SK-N-SH treated with all-trans-retinoic acid at 6 μM for 48 hours (cell line): ENCODE measurements around the gene MEIS2.

Experiments
- ATAC-seq: fragments of 200-7000 bp; cut with Tn5 transposase; 3 replicates; pipeline ENCODE4 v1.9.1; 2020; ENCODE audit warnings: mild to moderate bottlenecking, moderate library complexity
- ARNTL ChIP-seq: fragments of 450-650 bp; formaldehyde crosslinking; IDR thresholded peaks from 2 replicates; pipeline ENCODE4 v1.5.0; 2020; ENCODE audit warnings: low read depth, mild to moderate bottlenecking, moderate library complexity, borderline replicate concordance
- ESRRG ChIP-seq: fragments of 250-450 bp; sonication (Bioruptor Pico); IDR thresholded peaks from 2 replicates; pipeline ENCODE4 v1.6.1; 2021; ENCODE audit warnings: mild to moderate bottlenecking
- ISL1 ChIP-seq: fragments of 250-450 bp; sonication (Bioruptor Pico); IDR thresholded peaks from 2 replicates; pipeline ENCODE4 v2.1.2; 2022; ENCODE audit warnings: mild to moderate bottlenecking, moderate library complexity
- OSR1 ChIP-seq: fragments of 250-450 bp; sonication (Bioruptor Pico); IDR thresholded peaks from 2 replicates; pipeline ENCODE4 v1.8.0; 2022; ENCODE audit warnings: moderate library complexity, mild to moderate bottlenecking, inconsistent platforms
- SNAI2 ChIP-seq: fragments of 250-450 bp; sonication (Bioruptor Pico); IDR thresholded peaks from 2 replicates; pipeline ENCODE4 v1.5.0; 2020; ENCODE audit warnings: mild to moderate bottlenecking, moderate library complexity
- TCF4 ChIP-seq: fragments of 250-450 bp; sonication (Bioruptor Pico); IDR thresholded peaks from 2 replicates; pipeline ENCODE4 v1.8.0; 2021; ENCODE audit warnings: mild to moderate bottlenecking, moderate library complexity, borderline replicate concordance
- ZC3H10 ChIP-seq: fragments of 250-450 bp; sonication (Bioruptor Pico); IDR thresholded peaks from 2 replicates; pipeline ENCODE4 v1.5.1; 2021; ENCODE audit warnings: mild to moderate bottlenecking, moderate library complexity
- ZFP3 ChIP-seq: fragments of 250-450 bp; sonication (Bioruptor Pico); IDR thresholded peaks from 2 replicates; pipeline ENCODE4 v1.5.0; 2020; ENCODE audit warnings: mild to moderate bottlenecking, moderate library complexity
- ZFP30 ChIP-seq: fragments of 450-650 bp; formaldehyde crosslinking; IDR thresholded peaks from 2 replicates; pipeline ENCODE4 v1.5.0; 2022; ENCODE audit warnings: mild to moderate bottlenecking, moderate library complexity
- ZNF565 ChIP-seq: fragments of 450-650 bp; formaldehyde crosslinking; conservative IDR thresholded peaks from 2 replicates; pipeline ENCODE4 v1.5.0; 2020; ENCODE audit warnings: low read depth, mild to moderate bottlenecking, moderate library complexity
- TF ChIP-seq, protein P1 (sequence below): fragments of 250-450 bp; sonication (Bioruptor Pico); IDR thresholded peaks from 2 replicates; pipeline ENCODE4 v1.5.1; 2020; ENCODE audit warnings: low read depth, mild to moderate bottlenecking, moderate library complexity
- TF ChIP-seq, protein P2 (sequence below): fragments of 250-450 bp; sonication (Bioruptor Pico); IDR thresholded peaks from 2 replicates; pipeline ENCODE4 v1.5.0; 2020; ENCODE audit warnings: mild to moderate bottlenecking, moderate library complexity
- TF ChIP-seq, protein P3 (sequence below): fragments of 250-450 bp; sonication (Bioruptor Pico); IDR thresholded peaks from 2 replicates; pipeline ENCODE4 v1.8.0; 2021; ENCODE audit warnings: low read depth, mild to moderate bottlenecking, moderate library complexity, borderline replicate concordance
- TF ChIP-seq, protein P4 (sequence below): fragments of 250-450 bp; sonication (Bioruptor Pico); IDR thresholded peaks from 2 replicates; pipeline ENCODE4 v1.5.1; 2021; ENCODE audit warnings: mild to moderate bottlenecking, moderate library complexity

MEIS2 gene

DNA sequence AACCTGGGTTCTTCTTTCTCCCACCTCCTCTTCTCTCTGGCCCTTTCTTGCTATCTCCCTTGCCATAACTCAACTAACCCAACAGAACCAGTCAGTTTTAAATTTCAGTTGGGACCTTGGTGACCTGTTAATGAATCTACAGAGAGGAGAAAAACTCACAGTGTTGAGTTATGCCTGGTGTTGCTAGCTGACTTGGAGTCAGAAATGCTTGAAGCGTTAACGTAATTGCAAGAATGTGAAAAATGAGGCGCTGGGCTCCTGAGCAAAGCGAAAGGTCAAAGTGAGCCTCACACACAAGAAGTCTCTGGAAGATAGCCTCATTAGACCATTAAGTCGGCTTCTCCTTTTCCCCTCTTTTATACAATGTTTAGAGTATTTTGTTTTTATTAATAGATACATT lies 18.4 kb downstream of the MEIS2 start:
- ATAC-seq = no peak; the same call in 2 of the 3 replicates

DNA sequence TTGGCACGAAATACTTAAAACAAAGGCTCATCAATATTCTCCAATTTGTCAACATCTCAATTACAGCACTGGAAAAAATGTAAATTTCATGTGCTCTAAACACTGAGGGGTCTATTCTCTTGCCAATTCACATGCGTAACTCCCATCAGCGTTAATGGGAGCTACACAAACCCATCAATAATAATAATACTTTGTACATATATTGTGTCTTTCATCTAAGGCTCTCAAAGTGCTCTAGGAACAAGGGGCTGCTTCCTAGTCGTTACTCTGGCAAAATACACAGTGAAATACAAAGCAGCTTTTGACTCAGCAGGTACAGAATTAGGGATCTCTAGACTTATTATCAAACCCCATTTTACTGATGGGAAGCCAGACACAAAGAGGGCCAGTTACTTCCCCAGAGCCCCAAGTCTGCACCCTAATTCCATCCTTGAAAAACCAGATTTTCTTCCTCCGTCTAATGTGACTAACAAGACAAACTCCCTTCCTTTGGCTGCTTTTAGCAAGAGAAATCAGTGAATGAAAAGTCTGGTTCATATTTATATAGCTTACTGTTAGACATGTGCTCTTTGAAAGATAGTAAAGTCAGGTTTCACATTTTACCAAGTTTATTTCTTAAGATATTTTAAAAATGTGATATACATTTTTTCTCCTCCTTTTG lies 20.0 kb downstream of the MEIS2 start:
- no peak for ATAC-seq
- TF ChIP-seq, protein P1, sequence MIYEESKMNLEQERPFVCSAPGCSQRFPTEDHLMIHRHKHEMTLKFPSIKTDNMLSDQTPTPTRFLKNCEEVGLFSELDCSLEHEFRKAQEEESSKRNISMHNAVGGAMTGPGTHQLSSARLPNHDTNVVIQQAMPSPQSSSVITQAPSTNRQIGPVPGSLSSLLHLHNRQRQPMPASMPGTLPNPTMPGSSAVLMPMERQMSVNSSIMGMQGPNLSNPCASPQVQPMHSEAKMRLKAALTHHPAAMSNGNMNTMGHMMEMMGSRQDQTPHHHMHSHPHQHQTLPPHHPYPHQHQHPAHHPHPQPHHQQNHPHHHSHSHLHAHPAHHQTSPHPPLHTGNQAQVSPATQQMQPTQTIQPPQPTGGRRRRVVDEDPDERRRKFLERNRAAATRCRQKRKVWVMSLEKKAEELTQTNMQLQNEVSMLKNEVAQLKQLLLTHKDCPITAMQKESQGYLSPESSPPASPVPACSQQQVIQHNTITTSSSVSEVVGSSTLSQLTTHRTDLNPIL (CRISPR knock-in tag) = no peak
- TF ChIP-seq, protein P2, sequence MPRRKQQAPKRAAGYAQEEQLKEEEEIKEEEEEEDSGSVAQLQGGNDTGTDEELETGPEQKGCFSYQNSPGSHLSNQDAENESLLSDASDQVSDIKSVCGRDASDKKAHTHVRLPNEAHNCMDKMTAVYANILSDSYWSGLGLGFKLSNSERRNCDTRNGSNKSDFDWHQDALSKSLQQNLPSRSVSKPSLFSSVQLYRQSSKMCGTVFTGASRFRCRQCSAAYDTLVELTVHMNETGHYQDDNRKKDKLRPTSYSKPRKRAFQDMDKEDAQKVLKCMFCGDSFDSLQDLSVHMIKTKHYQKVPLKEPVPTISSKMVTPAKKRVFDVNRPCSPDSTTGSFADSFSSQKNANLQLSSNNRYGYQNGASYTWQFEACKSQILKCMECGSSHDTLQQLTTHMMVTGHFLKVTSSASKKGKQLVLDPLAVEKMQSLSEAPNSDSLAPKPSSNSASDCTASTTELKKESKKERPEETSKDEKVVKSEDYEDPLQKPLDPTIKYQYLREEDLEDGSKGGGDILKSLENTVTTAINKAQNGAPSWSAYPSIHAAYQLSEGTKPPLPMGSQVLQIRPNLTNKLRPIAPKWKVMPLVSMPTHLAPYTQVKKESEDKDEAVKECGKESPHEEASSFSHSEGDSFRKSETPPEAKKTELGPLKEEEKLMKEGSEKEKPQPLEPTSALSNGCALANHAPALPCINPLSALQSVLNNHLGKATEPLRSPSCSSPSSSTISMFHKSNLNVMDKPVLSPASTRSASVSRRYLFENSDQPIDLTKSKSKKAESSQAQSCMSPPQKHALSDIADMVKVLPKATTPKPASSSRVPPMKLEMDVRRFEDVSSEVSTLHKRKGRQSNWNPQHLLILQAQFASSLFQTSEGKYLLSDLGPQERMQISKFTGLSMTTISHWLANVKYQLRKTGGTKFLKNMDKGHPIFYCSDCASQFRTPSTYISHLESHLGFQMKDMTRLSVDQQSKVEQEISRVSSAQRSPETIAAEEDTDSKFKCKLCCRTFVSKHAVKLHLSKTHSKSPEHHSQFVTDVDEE (CRISPR knock-in tag) = no peak
- TF ChIP-seq ISL1 (no peak), ZFP3 (CRISPR knock-in tag) (no peak), ESRRG (no peak), ZC3H10 (CRISPR knock-in tag) (no peak), OSR1 (CRISPR knock-in tag) (no peak), ZNF565 (CRISPR knock-in tag) (no peak)
- TF ChIP-seq, protein P3, sequence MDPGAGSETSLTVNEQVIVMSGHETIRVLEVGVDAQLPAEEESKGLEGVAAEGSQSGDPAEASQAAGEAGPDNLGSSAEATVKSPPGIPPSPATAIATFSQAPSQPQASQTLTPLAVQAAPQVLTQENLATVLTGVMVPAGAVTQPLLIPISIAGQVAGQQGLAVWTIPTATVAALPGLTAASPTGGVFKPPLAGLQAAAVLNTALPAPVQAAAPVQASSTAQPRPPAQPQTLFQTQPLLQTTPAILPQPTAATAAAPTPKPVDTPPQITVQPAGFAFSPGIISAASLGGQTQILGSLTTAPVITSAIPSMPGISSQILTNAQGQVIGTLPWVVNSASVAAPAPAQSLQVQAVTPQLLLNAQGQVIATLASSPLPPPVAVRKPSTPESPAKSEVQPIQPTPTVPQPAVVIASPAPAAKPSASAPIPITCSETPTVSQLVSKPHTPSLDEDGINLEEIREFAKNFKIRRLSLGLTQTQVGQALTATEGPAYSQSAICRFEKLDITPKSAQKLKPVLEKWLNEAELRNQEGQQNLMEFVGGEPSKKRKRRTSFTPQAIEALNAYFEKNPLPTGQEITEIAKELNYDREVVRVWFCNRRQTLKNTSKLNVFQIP (CRISPR knock-in tag) = no peak
- TF ChIP-seq, protein P4, sequence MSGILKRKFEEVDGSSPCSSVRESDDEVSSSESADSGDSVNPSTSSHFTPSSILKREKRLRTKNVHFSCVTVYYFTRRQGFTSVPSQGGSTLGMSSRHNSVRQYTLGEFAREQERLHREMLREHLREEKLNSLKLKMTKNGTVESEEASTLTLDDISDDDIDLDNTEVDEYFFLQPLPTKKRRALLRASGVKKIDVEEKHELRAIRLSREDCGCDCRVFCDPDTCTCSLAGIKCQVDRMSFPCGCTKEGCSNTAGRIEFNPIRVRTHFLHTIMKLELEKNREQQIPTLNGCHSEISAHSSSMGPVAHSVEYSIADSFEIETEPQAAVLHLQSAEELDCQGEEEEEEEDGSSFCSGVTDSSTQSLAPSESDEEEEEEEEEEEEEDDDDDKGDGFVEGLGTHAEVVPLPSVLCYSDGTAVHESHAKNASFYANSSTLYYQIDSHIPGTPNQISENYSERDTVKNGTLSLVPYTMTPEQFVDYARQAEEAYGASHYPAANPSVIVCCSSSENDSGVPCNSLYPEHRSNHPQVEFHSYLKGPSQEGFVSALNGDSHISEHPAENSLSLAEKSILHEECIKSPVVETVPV = no peak

More for the DNA sequence above, 18.4 kb downstream of the MEIS2 start:
- TF ChIP-seq ARNTL (CRISPR knock-in tag) (no peak), ZFP3 (CRISPR knock-in tag) (no peak), OSR1 (CRISPR knock-in tag) (no peak), TCF4 (CRISPR knock-in tag) (no peak)
- TF ChIP-seq, protein P4 = no peak
- TF ChIP-seq, all 23 proteins: peak for 0

DNA sequence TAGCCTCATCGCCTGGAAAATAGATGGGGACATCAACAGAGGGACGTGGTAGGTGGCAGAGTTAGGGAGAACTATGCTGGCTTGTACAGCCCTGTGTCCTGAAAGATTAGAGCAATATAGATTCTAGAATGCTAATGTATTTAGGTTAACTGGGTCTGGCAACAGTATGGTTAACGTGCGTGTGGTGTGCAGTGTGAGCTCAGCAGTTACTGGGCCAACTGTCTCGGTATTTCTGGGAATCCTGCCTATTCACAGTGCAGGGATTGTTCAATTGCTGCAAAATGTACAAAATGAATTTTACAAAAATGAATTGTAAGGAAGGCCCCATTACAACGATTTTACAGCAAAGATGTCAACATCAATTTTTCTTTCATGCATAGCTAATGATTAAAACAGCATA lies 20.6 kb downstream of the MEIS2 start:
- ATAC-seq = peak; percentile 52
- TF ChIP-seq, protein P2 (CRISPR knock-in tag) = no peak

DNA sequence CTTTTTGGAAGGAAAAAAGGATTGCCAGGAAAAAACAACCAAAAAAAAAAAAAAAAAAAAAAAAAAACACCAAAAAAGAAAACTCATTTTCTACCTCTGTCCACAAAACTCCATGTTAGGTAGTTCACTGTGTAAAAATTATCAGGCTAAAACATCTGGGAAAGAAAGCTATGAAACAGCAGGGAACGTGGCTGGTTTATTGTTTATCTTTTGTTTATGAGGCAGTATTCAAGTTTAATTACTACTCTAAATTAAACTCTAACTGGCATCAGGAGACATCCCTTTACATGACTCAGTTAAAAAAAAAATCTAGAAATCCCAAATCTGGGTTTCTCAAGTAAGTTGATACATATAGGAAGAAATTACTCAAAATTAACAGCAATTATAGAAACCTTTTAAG lies 21.8 kb downstream of the MEIS2 start:
- no peak for ATAC-seq
- TF ChIP-seq, protein P4 = no peak
- TF ChIP-seq, protein P1 (CRISPR knock-in tag) = no peak
- no peak for TF ChIP-seq ZFP30
- no peak for TF ChIP-seq SNAI2
- no peak for TF ChIP-seq ISL1
